Upper lobe of right lung (tissue), 1 donor: ENCODE measurements around the gene NPHP4. TPM values are rescaled to one million over a fixed set of nuclear protein-coding genes. Genes with fewer than 3 reads are reported as not detected.
A peak's percentile ranks its signal among the peaks of the same experiment; 100 is the strongest.

Source experiments
- ATAC-seq: fragments of 200-7000 bp; cut with Tn5 transposase; one replicate; pipeline ENCODE4 v1.9.1; 2020; ENCODE audit warnings: mild to moderate bottlenecking, moderate library complexity
- DNase-seq: peaks from one replicate; pipeline ENCODE4 v3.0.0-alpha.2; 2020
- H3K27ac ChIP-seq: fragments of 200-600 bp; one replicate; pipeline ENCODE4 v1.8.0; 2022
- H3K27me3 ChIP-seq: fragments of 200-600 bp; one replicate; pipeline ENCODE4 v1.8.0; 2022; ENCODE audit warnings: mild to moderate bottlenecking
- H3K36me3 ChIP-seq: fragments of 200-600 bp; one replicate; pipeline ENCODE4 v1.8.0; 2022
- H3K4me1 ChIP-seq: fragments of 200-600 bp; one replicate; pipeline ENCODE4 v1.8.0; 2022
- H3K4me3 ChIP-seq: fragments of 200-600 bp; one replicate; pipeline ENCODE4 v1.8.0; 2022; ENCODE audit warnings: mild to moderate bottlenecking
- H3K9me3 ChIP-seq: fragments of 200-600 bp; one replicate; pipeline ENCODE4 v1.8.0; 2022
- CTCF ChIP-seq: fragments of 200-600 bp; IDR thresholded peaks from one replicate; pipeline ENCODE4 v1.8.0; 2022; ENCODE audit warnings: antibody characterized with exemption
- intact Hi-C: fragments of 100-400 bp; cut with DNase I; formaldehyde crosslinking; loops from one replicate; pipeline ENCODE4 v1.11.0; 2022
- total RNA-seq: library from RNA; stranded (reverse); fragmentation: NEBNext Ultra II Directional; extraction: Animal tissue kit (Norgen Biotek cat#: 25700); gene quantifications from one replicate; pipeline ENCODE4 v1.2.1, GENCODE V29; 2021
- donor health status: DM: no; HTN: yes; CAD: no; lungs with severe emphysema.

The NPHP4 gene
- total RNA-seq, 1 donor from 2014 or later, result 14.6 TPM

- TF ChIP-seq CTCF, result no peak
- DNase-seq, result peak; percentile 1
- Histone ChIP-seq H3K27me3 (no peaks in the 10 kb centered on the region), H3K4me1 (no peaks in the 10 kb centered on the region), H3K36me3 (peaks cover 41% of the 10 kb centered on the region), H3K9me3 (no peaks in the 10 kb centered on the region), H3K4me3 (no peak overlapping the region), H3K27ac (no peak overlapping the region)
- ATAC-seq, result no peak
- intact Hi-C loops, result no loop called here
Observed at GRCh38 chr1:5955479-5955977, 36.7 kb downstream of the NPHP4 start.

GRCh38 chr1:5954964-5955363 lies 37.3 kb downstream of the NPHP4 start:
- H3K27me3 ChIP-seq, result no peaks in the 10 kb centered on the region
- no peaks in the 10 kb centered on the region for H3K9me3 ChIP-seq
- intact Hi-C loops, result no loop called here
- no peak for TF ChIP-seq CTCF
- DNase-seq (no peak), ATAC-seq (no peak)
- no peaks in the 10 kb centered on the region for H3K4me1 ChIP-seq
- no peak overlapping the region for H3K27ac ChIP-seq
- no peak overlapping the region for H3K4me3 ChIP-seq
- H3K36me3 ChIP-seq, result peaks cover 40% of the 10 kb centered on the region

GRCh38 chr1:5953386-5953785 lies 38.8 kb downstream of the NPHP4 start:
- peaks cover 29% of the 10 kb centered on the region for H3K36me3 ChIP-seq
- ATAC-seq, result no peak

GRCh38 chr1:5951846-5952410 lies 40.3 kb downstream of the NPHP4 start:
- H3K9me3 ChIP-seq, result no peaks in the 10 kb centered on the region
- intact Hi-C loops, result no loop called here
- DNase-seq (peak; percentile 38), ATAC-seq (no peak)
- no peak overlapping the region for H3K4me3 ChIP-seq
- H3K27me3 ChIP-seq, result no peaks in the 10 kb centered on the region
- H3K27ac ChIP-seq, result no peak overlapping the region
- TF ChIP-seq CTCF, result no peak
- no peaks in the 10 kb centered on the region for H3K4me1 ChIP-seq
- H3K36me3 ChIP-seq, result peaks cover 31% of the 10 kb centered on the region

More at GRCh38 chr1:5953386-5953785, 38.8 kb downstream of the NPHP4 start:
- no peak overlapping the region for H3K27ac ChIP-seq
- DNase-seq, result peak; percentile 54
- H3K27me3 ChIP-seq, result no peaks in the 10 kb centered on the region
- H3K4me1 ChIP-seq, result no peaks in the 10 kb centered on the region
- H3K9me3 ChIP-seq, result no peaks in the 10 kb centered on the region
- H3K4me3 ChIP-seq, result no peak overlapping the region
- intact Hi-C loops, result no loop called here
- TF ChIP-seq CTCF, result no peak

- no peak for TF ChIP-seq CTCF
- DNase-seq, result peak; percentile 33
- Histone ChIP-seq H3K9me3 (no peaks in the 10 kb centered on the region), H3K4me1 (no peaks in the 10 kb centered on the region), H3K36me3 (peaks cover 39% of the 10 kb centered on the region), H3K4me3 (no peak overlapping the region), H3K27me3 (no peaks in the 10 kb centered on the region), H3K27ac (no peak overlapping the region)
- no peak for ATAC-seq
- intact Hi-C loops, result no loop called here
Observed at GRCh38 chr1:5950994-5951785, 41.0 kb downstream of the NPHP4 start.
